Measurements from ENCODE around the gene PPM1H. TPM values are rescaled to one million over a fixed set of nuclear protein-coding genes. Genes with fewer than 3 reads are reported as not detected.

PPM1H gene
- total RNA-seq, 1 donor = 13.4 TPM

DNA sequence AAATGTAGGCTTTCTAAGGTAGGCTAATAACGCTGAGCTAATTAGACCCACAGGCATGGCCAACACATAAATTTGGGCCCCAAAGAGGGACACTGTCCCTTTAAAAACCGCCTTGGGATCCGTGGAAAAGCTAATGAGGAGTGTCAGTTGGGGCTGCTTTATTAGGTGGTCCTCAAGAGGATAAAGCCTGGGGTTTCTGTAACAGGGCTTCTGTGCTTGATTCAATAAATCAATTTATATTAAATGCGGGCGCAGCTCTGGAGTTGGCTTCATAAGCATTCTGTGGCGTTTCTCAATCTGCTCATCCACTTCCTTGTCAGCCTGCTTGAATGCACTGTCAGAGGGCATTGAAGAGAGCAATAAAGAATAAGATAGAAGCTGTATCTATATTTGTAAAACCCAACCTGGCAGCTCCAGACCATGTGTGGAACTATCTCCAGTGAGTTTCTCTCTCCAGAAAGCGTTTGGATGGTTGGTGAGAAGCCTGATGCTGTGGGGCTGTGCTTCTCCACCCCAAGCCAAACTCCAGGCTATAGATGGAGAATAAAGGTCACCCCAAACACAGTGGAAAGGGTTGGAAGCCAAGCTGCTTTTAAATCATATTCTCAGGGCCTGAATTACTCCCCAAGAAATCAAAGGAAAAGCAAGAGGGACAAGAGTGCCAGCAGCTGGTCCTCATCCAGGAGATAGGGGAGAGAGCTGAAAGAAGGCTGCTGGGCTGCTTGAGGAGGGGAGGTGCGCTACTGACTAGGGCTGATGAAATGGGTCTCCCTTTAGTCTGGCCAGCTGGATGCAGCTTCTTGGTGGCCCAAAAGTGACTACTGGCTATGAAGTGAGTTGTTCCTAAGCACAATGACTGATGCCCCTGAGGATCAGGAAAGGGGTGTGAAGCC, 222.0 kb downstream of the PPM1H start:
- no peak for DNase-seq (ENCODE audit: insufficient read length, low spot score, missing footprints)
- no peaks in the 10 kb centered on the region for H3K79me2 ChIP-seq (ENCODE audit: insufficient read depth, low read length)
- H3K4me1 ChIP-seq (ENCODE audit: insufficient read depth, low read length) = peaks cover 11% of the 10 kb centered on the region
- H3K36me3 ChIP-seq (ENCODE audit: insufficient read depth, low read length) = no peaks in the 10 kb centered on the region
- H2AFZ ChIP-seq (ENCODE audit: low read length) = no peak overlapping the region
- H3K4me2 ChIP-seq (ENCODE audit: insufficient read depth, low read length) = no peak overlapping the region
- H4K20me1 ChIP-seq (ENCODE audit: insufficient read depth, low read length) = no peaks in the 10 kb centered on the region
- H3K4me3 ChIP-seq (ENCODE audit: insufficient read depth, low read length) = no peak overlapping the region
- TF ChIP-seq, protein P1, sequence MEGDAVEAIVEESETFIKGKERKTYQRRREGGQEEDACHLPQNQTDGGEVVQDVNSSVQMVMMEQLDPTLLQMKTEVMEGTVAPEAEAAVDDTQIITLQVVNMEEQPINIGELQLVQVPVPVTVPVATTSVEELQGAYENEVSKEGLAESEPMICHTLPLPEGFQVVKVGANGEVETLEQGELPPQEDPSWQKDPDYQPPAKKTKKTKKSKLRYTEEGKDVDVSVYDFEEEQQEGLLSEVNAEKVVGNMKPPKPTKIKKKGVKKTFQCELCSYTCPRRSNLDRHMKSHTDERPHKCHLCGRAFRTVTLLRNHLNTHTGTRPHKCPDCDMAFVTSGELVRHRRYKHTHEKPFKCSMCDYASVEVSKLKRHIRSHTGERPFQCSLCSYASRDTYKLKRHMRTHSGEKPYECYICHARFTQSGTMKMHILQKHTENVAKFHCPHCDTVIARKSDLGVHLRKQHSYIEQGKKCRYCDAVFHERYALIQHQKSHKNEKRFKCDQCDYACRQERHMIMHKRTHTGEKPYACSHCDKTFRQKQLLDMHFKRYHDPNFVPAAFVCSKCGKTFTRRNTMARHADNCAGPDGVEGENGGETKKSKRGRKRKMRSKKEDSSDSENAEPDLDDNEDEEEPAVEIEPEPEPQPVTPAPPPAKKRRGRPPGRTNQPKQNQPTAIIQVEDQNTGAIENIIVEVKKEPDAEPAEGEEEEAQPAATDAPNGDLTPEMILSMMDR (IDR thresholded peaks at IDR 0.05; ENCODE audit: extremely low read depth, low read depth, low read length) = no peak
- no peaks in the 10 kb centered on the region for H3K9me3 ChIP-seq (ENCODE audit: low read depth, low read length)
- H3K27me3 ChIP-seq (ENCODE audit: insufficient read depth, low read length) = no peaks in the 10 kb centered on the region
- no peak overlapping the region for H3K27ac ChIP-seq (ENCODE audit: low read depth, low read length)

DNA sequence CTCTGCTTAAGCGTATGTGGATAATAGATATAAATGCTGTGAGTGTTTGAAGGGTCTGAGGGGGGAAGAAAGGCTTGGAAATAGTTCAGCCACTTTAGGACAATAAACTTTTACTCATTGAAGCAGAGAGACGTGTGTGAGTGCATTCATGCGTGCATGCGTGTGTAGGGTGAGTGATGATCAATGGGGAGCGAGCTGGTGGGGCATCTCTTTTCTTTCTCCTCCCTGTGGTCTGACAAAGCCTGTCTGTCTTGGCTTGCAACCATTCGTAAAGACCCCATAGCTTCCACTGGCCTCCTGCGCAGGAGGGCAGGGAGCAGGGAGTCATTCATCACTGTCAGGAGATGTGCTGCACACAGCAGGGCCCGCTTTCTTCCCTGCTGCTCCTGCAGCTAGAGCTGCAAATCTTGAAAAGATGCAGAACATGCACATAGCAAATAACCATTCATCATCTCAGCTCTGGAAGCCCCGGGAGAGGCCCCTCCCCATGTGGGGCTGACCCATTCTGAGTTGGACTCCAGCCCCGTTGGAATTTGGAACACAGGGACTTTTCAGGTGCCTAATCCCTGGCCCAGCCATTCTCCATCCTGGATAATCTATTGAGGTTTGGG, 223.2 kb downstream of the PPM1H start:
- Histone ChIP-seq H3K27me3 (ENCODE audit: insufficient read depth, low read length) (no peaks in the 10 kb centered on the region), H3K4me3 (ENCODE audit: insufficient read depth, low read length) (no peak overlapping the region), H2AFZ (ENCODE audit: low read length) (no peak overlapping the region), H3K36me3 (ENCODE audit: insufficient read depth, low read length) (no peaks in the 10 kb centered on the region), H3K4me2 (ENCODE audit: insufficient read depth, low read length) (no peak overlapping the region), H4K20me1 (ENCODE audit: insufficient read depth, low read length) (no peaks in the 10 kb centered on the region), H3K27ac (ENCODE audit: low read depth, low read length) (no peak overlapping the region), H3K9me3 (ENCODE audit: low read depth, low read length) (no peaks in the 10 kb centered on the region), H3K4me1 (ENCODE audit: insufficient read depth, low read length) (peaks cover 8% of the 10 kb centered on the region), H3K79me2 (ENCODE audit: insufficient read depth, low read length) (no peaks in the 10 kb centered on the region)
- TF ChIP-seq, protein P1 (IDR thresholded peaks at IDR 0.05; ENCODE audit: extremely low read depth, low read depth, low read length) = no peak
- no peak for DNase-seq (ENCODE audit: insufficient read length, low spot score, missing footprints)

DNA sequence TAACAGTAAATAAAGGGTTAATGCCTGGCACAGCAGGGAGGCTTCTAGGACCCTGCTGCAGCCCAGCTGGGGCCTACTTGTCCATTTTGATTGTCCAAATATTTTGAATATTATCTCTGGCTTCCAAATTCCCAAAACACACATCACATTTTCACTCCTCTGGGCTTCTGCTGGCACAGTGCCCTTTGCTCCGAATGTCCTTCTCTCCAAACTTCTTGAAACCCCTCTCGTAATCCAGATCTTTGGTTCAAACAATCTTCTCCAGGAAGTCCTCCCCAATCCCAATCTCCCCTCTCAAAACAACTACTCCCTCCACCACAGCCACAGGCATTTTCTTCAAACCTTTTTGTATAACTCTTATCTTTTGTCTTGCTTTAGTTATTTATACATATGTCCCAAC, 225.6 kb downstream of the PPM1H start:
- Histone ChIP-seq H3K4me1 (ENCODE audit: insufficient read depth, low read length) (peaks cover 14% of the 10 kb centered on the region), H4K20me1 (ENCODE audit: insufficient read depth, low read length) (no peaks in the 10 kb centered on the region), H3K79me2 (ENCODE audit: insufficient read depth, low read length) (no peaks in the 10 kb centered on the region), H3K36me3 (ENCODE audit: insufficient read depth, low read length) (no peaks in the 10 kb centered on the region), H3K9me3 (ENCODE audit: low read depth, low read length) (no peaks in the 10 kb centered on the region), H2AFZ (ENCODE audit: low read length) (no peak overlapping the region), H3K4me3 (ENCODE audit: insufficient read depth, low read length) (no peak overlapping the region), H3K27me3 (ENCODE audit: insufficient read depth, low read length) (no peaks in the 10 kb centered on the region), H3K27ac (ENCODE audit: low read depth, low read length) (no peak overlapping the region), H3K4me2 (ENCODE audit: insufficient read depth, low read length) (no peak overlapping the region)
- DNase-seq (ENCODE audit: insufficient read length, low spot score, missing footprints) = no peak
- TF ChIP-seq, protein P1 (IDR thresholded peaks at IDR 0.05; ENCODE audit: extremely low read depth, low read depth, low read length) = no peak

DNA sequence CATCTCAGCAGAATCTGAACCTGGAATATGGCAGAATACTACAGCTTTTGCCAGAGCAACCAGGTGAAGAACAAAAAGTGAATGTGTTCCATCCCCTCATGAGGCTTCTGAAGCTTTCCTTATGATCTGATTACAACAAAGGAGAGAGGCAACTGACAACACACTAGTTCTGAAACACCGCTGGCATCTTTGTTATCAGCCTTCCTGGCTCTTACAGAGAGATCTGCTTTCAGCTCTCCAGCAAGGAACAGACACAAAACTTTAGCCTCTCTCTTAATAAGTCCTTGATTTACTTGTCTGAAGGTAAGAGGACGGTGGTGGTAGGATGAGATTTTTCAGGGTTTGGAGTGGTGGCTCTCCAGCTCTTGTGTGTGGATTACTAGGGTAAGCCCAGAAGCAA, 227.0 kb downstream of the PPM1H start:
- Histone ChIP-seq H3K79me2 (ENCODE audit: insufficient read depth, low read length) (no peaks in the 10 kb centered on the region), H4K20me1 (ENCODE audit: insufficient read depth, low read length) (no peaks in the 10 kb centered on the region), H3K9me3 (ENCODE audit: low read depth, low read length) (no peaks in the 10 kb centered on the region), H3K4me2 (ENCODE audit: insufficient read depth, low read length) (no peak overlapping the region), H3K27ac (ENCODE audit: low read depth, low read length) (no peak overlapping the region), H3K4me3 (ENCODE audit: insufficient read depth, low read length) (no peak overlapping the region), H2AFZ (ENCODE audit: low read length) (no peak overlapping the region), H3K4me1 (ENCODE audit: insufficient read depth, low read length) (peaks cover 28% of the 10 kb centered on the region), H3K27me3 (ENCODE audit: insufficient read depth, low read length) (no peaks in the 10 kb centered on the region), H3K36me3 (ENCODE audit: insufficient read depth, low read length) (no peaks in the 10 kb centered on the region)
- no peak for DNase-seq (ENCODE audit: insufficient read length, low spot score, missing footprints)
- TF ChIP-seq, protein P1 (IDR thresholded peaks at IDR 0.05; ENCODE audit: extremely low read depth, low read depth, low read length) = no peak

Data from osteoblast (primary cell).